Hepatocyte (in vitro differentiated cells): ENCODE measurements around the gene VCPKMT.

Experiments used
- CTCF ChIP-seq: fragments of 200-600 bp; sonication (generic); IDR thresholded peaks from 2 replicates; pipeline ENCODE4 v1.5.1; 2016; ENCODE audit warnings: antibody characterized with exemption, mild to moderate bottlenecking; ENCODE audit not compliant: poor library complexity
- EZH2 ChIP-seq: fragments of 200-600 bp; sonication (generic); IDR thresholded peaks from 2 replicates; pipeline ENCODE4 v1.6.1; 2016; ENCODE audit warnings: antibody characterized with exemption, mild to moderate bottlenecking, borderline replicate concordance
- EZH2phosphoT487 ChIP-seq: fragments of 200-600 bp; sonication (generic); IDR thresholded peaks from one replicate; pipeline ENCODE4 v1.6.1; 2018; ENCODE audit warnings: antibody characterized with exemption, mild to moderate bottlenecking, low read depth, moderate library complexity; ENCODE audit not compliant: unreplicated experiment, severe bottlenecking

- TF ChIP-seq CTCF (no peak), EZH2 (no peak), EZH2phosphoT487 (no peak)
Measured at GRCh38 chr14:50103558-50103957, 12.8 kb downstream of the VCPKMT start.
